Measurements from ENCODE around the gene CNDP1.

DNA sequence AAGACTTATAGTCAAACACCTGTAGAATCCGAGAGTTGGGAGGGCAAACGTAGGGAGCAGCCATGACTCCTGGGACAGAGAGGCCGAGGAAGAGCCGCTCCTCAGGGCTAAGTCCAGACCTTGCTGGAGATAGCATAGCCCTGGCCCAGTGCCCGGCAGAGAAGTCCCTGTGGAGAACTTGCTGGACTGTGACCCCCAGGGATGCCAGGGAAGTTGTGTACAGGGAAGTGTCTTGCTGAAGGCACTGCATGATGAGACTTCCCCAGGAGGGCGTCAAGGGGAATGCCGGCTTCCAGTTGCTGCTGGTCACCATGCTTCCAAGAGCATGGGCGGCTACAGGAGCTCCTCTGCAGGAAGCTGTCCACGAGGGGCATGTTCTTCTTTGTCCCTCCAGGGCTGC is 8.6 kb upstream of the CNDP1 start:
- TF ChIP-seq, protein P1, sequence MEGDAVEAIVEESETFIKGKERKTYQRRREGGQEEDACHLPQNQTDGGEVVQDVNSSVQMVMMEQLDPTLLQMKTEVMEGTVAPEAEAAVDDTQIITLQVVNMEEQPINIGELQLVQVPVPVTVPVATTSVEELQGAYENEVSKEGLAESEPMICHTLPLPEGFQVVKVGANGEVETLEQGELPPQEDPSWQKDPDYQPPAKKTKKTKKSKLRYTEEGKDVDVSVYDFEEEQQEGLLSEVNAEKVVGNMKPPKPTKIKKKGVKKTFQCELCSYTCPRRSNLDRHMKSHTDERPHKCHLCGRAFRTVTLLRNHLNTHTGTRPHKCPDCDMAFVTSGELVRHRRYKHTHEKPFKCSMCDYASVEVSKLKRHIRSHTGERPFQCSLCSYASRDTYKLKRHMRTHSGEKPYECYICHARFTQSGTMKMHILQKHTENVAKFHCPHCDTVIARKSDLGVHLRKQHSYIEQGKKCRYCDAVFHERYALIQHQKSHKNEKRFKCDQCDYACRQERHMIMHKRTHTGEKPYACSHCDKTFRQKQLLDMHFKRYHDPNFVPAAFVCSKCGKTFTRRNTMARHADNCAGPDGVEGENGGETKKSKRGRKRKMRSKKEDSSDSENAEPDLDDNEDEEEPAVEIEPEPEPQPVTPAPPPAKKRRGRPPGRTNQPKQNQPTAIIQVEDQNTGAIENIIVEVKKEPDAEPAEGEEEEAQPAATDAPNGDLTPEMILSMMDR (IDR thresholded peaks at IDR 0.05; ENCODE audit: low read depth, low read length): no peak
- TF ChIP-seq, protein P2, sequence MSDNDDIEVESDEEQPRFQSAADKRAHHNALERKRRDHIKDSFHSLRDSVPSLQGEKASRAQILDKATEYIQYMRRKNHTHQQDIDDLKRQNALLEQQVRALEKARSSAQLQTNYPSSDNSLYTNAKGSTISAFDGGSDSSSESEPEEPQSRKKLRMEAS (IDR thresholded peaks at IDR 0.05; ENCODE audit: low read depth, low read length): no peak
- TF ChIP-seq MYC (IDR thresholded peaks at IDR 0.05; ENCODE audit: low read depth, low read length) (no peak), POLR2A (IDR thresholded peaks at IDR 0.05; ENCODE audit: extremely low read depth, insufficient read length) (no peak)
